Measurements from ENCODE around the gene APC2.
A peak's percentile ranks its signal among the peaks of the same experiment; 100 is the strongest.
"Not testable (repeated sequence)": the region's sequence is repeated elsewhere in the genome, so short reads cannot be mapped to it uniquely, and the experiment has no call there.

APC2 gene

DNA sequence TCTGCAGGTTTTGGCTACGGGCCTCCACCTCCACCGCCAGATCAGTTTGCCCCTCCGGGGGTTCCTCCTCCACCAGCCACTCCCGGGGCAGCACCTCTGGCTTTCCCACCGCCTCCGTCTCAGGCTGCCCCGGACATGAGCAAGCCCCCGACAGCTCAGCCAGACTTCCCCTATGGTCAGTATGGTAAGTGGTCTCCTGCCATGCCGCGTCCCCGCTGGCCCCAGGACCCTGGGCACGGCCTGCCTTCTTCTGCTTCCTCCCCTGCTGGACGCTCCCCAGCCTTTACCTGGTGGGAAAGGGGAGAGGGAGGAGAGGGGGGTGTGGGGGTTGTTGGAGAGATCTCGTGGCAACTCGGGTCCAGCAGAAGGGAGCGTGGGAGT lies 17.4 kb upstream of the APC2 start:
- DNase-seq, result no peak

DNA sequence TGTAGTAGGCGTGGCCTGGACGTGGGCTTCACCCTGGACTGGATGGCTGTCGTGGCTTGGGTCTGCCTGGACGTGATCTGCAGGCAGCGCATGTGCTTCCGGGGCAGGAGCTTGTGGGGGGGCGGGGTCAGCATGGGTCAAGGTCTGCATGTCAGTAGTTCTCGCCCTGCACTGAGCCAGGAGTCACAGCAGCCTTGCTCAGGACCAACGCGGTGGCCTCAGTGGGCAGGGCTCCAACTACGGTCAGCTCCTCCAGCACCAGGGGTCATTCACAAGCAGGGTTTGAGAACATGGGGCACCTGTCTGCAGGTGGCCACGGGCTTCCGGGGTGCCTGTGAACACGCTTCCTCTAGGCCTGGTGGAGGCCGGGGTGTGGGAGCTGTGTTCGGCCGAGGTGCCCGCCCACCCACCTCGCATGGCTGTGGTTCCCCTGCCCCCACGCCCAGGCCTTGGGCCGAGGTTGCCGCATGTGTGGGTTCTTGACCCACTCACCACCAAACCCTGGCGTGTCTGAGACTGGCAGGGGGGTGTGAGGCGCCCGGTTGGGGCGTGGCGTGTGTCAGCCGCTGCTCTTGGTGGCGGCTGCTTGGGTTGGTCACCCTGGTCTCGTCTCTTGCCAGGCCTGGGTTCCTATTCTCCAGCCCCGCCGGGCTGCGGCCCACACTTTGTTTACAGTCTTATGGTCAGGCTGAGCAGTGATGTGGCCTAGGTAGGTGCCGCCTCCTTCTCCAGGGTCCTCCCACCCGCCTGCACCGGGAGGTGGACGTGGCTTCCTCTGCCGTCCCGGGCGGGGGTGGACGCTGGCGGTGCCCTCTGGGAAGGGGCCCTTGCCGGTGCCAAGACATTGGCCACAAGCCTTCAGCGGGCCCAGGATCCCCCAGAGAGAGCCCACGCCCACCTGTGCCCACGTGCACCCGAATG lies 16.5 kb upstream of the APC2 start:
- DNase-seq, result no peak

DNA sequence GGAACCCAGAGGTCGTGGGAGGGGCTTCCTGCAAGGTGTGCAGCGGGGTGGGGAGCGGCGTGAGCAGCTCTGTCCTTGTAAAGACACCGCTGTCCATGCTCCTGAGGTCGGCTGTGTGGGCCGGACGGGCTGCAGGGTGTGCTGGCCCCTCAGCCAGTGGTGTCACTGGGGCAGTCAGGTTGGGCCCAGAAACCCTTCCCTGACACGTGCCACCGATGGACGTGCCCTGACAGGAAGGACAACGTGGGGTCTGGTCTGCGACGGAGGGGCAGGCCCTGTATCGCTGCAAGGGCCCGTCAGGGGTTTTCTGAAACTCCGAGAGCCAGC lies 15.9 kb upstream of the APC2 start:
- DNase-seq, result no peak

DNA sequence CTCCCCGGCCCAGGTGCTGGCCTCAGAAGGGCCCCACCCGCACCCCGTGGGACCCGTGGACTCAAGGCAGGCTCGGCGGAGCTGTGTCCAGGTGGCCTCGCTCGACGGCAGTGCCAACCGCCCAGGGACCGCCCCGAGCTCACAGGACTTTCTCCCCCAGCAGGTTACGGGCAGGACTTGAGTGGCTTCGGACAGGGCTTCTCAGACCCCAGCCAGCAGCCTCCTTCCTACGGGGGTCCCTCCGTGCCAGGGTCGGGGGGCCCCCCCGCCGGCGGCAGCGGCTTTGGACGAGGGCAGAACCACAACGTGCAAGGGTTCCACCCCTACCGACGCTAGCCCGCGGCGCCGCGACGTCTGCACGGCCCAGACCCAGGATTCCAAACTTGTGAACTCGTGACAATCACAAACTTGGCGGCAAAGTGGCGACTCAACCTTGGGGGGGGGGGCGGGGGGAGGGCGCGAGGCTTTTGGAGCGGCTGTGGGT lies 15.3 kb upstream of the APC2 start:
- DNase-seq, result no peak

DNA sequence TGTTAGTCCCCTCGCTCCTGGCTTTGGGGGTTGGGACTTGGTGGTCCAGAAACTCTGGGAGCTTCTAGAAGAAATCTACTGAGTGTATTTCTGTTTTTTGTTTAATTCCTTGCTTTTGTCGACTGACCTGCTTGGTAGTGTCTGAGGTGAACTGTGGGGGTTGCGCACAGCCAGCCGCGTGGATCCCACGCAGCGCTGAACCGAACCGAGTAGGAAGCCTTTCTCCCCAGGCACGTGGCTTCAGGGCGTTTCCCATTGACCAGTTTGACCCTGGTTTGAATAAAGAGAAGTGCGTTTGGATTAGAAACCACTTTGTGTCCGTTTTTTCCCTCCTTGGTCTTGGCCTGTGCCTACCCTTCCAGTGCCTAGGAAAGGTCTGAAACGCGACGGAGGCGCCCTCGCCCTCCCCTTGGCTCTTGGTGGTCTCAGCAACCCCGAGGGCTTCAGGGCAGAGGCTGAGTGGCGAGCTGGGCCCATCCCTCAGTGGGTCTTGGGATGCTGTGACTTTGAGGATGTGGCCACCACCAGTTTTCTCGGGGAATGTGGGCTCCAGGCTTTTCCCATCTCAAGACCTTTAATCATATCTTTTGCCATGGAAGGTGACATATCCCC lies 14.4 kb upstream of the APC2 start:
- DNase-seq, result no peak

DNA sequence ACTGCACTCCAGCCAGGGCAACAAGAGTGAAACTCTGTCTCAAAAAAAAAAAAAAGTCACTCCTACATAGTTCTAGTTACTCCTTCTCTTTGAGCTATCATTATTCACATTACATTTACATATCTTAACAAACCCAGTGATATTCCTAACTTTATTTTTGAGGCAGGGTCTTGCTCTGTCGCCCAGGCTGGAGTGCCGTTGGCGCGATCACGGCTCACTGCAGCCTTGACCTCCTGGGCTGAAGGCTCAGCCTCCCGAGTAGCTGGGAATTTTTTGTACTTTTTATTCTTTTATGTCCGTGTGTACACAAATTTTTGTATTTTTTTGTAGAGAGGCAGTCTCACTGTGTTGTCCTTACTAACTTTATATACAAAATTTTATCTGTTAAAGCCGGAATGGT lies 12.3 kb upstream of the APC2 start:
- no peak for DNase-seq

DNA sequence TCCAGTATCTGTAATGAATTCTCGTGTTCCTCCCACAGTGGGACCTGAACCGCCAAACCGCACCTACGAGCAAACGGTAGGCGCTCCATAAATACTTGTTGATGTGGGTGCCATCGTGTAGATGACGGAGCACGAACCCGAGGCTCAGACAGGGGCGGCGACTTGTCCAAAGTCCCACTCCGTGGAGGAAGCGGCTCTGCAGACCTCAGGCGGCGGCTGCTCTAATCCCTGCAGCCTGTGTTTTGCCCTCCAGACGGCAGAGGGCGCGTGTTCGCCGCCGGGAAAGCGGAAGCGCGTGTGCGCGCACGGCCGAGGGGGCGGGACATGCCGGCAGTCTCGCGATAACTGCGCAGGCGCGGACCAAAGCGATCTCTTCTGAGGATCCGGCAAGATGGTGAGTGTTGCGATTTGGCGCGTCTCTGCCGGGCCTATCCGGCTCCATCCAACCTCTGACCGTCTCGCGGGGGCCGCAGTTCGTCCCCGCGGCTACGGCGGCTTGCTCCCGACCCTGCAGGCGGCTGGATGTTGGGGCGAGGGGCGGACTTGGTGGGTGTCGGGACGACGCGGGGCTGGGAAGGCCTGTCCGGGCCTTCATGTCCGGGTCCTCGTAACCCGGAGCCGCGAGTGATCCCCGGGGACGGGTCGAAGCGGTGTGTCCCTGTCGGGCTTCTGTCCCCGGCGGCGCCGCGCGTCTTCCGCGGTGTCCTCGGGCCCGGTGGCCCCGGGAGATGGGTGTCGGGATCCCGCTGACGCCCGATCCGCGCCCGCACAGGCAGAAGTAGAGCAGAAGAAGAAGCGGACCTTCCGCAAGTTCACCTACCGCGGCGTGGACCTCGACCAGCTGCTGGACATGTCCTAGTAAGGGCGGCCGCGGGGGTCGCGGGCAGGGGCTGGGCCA lies 11.6 kb upstream of the APC2 start, which contains the start of gene RPS15:
RPS15 (plus strand) TSS at position 362 of the 898 bp plus-strand sequence; CDS start at position 392, 30 bp downstream.
- DNase-seq, result peak; percentile 47

DNA sequence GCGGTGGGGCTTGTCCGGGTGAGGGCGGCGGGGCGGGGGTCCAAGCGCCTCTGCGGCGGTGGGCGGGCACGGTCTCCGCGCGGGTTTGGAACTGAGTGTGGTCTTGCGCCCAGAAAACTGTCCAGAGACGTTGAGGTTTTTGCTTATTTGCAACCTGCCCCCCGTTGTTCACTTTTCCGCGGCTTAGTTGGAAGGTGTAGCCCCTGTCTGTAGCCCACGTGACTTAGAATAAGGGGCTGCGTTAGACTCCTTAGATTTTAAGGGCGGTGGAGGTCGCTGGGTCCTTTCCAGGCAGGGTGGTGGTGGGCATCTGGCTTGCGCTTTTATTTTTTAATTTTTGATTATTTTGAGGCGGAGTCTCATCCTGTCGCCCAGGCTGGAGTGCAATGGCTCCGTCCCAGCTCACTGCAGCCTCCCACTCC lies 11.0 kb upstream of the APC2 start:
- DNase-seq, result no peak

DNA sequence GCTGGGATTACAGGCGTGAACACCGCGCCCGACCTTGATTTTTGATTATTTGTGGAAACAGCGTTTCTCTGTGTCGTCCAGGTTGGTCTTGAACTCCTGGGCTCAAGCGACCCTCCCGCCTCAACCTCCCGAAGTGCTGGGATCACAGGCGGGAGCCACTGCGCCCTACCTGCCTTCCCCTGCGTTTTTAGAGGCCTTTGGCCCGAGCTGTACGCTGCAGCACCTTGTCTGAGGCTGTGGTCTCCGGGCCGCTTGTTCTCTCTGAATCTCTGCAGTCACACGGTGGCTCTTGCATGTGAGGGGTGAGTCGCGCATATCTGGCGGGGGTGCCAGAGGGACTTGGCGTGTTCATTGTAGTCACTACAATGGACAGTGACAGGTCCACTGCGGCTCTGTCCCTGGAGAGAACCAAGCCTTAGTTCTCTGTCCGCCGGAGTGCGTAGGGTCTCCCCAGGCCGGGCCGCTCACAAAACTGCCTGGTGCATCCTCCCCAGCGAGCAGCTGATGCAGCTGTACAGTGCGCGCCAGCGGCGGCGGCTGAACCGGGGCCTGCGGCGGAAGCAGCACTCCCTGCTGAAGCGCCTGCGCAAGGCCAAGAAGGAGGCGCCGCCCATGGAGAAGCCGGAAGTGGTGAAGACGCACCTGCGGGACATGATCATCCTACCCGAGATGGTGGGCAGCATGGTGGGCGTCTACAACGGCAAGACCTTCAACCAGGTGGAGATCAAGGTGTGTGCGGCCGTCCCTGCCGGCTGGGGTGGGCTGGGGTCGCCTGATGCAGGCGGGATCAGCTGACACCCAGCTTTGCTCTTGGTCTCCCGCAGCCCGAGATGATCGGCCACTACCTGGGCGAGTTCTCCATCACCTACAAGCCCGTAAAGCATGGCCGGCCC lies 10.2 kb upstream of the APC2 start:
- DNase-seq, result not testable (repeated sequence)

DNA sequence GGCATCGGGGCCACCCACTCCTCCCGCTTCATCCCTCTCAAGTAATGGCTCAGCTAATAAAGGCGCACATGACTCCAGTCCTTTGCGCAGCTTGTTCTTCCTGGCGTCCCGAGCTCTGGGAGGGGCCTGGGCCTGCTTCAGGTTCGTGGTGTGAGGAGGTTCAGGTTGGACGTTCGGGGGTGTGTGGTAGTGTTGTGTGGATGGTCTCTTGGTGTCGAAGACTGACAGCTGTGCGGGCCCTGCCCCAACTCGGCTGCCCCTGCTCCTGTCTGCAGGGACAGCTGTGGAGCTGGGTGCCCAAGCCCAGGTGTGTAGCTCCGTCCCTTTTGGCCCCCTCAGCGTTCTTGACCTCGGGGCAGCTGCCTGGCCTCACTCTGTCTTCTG lies 9.5 kb upstream of the APC2 start:
- no peak for DNase-seq

DNA sequence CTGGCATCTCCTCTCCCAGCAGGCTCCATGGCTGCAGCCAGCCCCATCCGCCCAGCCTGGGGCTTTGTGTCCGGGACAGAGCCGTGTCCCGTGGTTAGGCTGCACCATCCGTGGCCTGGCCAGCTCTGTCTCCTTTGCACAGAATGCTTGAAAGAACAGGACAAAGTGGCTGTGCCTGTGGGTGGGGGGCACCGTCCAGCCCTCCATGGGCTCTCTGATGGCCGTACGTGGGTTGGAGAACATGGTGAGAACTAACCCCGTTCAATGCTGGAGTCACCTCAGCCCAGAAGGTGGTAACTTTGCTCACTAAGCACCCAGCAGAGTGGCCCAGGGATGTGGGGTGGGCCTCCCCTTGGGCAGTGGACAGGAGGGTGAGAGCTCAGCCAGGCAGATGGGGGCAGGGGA lies 8.9 kb upstream of the APC2 start:
- no peak for DNase-seq

DNA sequence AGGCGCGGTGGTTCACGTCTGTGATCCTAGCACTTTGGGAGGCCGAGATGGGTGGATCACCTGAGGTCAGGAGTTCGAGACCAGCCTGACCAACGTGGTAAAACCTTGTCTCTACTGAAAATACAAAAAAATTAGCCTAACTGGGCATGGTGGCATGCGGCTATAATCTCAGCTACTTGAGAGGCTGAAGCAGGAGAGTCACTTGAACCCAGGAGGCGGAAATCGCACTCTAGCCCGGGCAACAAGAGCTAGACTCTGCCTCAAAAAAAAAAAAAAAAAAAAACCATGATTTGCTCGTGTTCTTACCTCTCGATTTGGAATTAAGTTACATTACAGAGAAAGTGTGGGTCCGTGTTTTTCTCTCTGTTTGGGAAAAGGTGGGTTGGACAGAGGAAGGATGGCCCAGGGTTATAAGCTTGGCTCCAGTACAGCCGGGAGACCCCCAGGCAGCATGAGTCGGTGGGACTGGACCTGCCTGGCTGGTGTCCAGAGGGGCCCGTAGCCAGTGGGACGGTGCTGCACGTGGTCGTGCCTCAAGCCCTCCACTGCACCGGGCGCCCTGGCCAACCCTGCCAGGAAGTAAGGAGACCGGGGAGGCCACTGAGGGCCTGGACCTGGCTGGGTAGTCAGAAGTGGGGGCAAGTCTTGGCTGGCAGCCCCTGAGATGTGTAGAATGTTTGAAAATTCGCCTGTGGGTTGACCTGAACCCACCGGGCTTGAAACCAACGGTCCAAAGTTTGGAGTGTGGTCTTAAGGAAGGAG lies 8.1 kb upstream of the APC2 start:
- DNase-seq, result no peak

DNA sequence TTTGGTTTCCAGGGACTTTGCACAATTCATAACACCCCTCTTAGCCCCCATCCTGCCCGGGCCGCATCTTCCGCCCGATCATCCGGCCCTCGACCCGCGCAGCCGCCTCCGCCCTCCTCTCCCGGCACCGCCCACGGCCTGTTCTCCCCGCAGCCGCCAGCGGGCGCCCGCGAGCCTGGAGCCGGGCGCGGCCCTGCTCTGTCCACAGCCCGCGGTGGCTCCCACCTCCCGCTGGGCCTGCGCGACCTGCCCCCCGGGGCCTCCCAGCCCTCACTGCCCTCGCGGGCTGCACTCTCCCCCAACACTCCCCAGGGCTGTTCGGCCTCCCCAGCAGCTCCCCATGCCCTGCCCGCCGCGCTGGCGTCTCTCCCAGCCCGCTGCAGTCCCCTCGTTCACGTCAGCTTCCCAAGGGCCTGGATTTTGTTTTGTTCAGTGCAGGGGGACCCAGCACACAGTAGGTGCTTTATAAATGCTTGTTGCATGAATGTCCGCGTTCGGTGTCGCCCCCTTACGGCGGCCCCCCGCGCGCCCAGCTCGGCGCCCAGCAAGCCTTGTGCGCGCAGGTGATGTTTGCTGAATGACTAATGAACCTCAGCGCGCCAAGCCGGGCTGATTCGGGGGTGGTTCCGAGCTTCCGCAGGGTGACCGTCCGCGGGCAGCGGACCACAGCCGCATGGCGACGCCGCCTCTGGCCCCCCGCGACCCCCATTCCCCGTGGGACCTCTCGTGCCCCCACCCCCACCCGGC lies 4.6 kb upstream of the APC2 start:
- DNase-seq, result peak; percentile 5

DNA sequence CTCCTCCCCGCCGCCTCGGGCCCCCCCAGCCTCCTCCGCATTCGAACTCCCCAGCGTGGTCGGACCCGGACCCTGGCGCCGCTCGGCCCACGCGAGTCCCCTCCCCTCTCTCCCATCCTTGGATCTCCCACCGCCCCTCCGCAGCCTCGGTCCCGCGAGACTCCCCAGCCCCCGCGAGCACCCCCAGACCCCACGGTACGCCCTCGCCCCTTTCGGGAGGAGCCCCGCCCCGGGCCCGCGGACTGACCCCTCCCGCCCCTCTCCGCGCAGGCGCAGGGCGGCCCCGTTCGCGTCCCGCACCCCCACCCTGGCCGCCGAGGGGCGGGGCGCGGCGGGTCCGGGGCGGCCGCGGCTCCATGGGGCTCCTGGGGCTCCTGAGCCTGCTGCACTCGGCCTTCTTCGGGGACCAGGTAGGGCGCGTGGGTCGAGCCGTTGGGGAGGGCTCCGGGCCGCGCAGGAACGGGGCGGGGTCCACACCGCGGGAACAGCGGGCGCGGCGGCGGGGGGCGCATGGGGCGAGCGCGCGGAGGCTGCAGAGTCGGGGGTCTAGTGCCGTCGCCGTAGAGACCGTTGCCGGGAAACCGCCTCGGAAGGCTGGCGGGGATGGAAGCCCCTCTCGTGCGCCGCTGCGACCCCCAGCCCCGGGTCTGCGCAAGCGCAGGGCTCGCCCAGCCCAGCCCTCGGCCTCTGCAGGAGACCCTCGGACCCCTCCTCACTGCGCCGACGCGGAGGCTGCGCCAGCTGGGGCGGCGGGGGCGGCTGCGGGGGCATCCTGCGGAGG lies 3.8 kb upstream of the APC2 start:
- no peak for DNase-seq

DNA sequence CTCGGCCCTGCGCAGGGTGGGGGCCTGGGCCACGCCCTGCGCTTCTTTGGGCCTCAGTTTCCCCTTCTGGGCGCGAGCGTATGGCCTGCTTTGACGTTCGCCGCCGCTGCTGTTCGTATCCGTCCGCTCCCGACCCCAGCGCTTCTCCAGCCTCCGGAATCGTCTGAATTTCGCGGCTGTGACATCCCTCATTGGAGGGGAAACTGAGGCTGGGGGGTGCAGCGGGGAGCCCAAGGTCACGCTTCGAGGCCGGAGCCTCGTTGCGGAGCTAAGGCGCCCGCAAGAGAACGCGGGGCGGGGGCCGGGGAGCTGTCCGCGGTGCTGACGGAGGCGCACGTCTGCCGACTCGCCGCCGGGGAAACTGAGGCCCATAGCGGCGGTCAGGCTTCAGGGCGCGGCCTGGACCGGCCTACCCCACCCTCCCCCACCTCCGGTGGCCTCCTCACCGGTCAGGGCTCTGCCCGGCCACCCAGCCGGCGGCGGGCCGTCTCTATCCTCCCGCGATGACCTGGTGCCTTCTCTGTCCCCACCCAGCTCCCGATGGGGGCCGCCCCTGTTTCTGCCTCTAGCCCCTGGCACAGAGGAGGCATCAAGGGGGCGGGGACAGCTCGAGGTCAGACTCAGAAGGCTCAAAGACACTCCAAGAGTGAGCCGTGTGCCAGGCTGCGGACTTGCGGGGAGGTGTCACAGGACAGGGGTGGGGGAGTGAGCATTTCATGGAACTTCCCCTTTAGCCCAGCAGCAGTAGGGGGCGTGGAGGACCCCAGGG lies 3.0 kb upstream of the APC2 start:
- DNase-seq, result no peak

DNA sequence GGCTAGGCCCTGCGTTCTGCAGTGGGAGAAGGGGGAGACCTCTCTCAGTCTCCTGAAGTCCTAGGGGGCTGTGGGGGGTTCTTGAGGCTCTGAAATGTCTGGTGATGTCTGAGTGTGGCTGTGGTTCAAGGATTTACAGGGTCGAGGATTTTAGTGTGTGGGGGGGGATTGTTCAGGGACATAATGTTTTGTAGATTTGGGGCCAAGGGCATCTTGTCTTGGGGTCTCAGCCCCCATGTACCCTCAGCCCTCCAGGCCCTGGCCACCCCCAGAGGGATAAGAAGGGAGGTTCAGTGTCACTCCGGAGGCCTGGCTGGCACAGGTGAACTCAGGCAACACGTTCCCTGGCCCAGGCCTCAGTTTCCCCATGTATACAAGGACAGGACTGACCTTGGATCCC lies 2.4 kb upstream of the APC2 start:
- DNase-seq, result no peak

DNA sequence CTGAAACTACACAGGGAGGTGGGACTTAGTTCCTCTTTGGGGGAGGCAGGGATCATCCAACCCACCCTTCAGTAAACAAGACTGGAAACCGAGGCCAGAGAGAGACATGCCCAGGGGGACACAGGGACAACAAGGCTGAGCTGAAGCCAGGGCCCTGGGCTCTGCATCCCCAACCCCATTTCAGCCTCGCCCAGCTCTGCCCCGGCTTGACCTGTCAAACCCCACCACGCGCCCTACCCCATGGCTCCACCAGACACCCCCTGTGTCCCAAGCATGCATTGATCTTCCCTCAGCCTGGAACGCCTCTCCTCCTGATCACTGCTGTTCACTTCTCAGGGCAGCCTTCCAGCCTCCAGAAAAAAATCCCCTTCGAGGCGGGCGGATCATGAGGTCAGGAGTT lies 2.0 kb upstream of the APC2 start:
- no peak for DNase-seq

DNA sequence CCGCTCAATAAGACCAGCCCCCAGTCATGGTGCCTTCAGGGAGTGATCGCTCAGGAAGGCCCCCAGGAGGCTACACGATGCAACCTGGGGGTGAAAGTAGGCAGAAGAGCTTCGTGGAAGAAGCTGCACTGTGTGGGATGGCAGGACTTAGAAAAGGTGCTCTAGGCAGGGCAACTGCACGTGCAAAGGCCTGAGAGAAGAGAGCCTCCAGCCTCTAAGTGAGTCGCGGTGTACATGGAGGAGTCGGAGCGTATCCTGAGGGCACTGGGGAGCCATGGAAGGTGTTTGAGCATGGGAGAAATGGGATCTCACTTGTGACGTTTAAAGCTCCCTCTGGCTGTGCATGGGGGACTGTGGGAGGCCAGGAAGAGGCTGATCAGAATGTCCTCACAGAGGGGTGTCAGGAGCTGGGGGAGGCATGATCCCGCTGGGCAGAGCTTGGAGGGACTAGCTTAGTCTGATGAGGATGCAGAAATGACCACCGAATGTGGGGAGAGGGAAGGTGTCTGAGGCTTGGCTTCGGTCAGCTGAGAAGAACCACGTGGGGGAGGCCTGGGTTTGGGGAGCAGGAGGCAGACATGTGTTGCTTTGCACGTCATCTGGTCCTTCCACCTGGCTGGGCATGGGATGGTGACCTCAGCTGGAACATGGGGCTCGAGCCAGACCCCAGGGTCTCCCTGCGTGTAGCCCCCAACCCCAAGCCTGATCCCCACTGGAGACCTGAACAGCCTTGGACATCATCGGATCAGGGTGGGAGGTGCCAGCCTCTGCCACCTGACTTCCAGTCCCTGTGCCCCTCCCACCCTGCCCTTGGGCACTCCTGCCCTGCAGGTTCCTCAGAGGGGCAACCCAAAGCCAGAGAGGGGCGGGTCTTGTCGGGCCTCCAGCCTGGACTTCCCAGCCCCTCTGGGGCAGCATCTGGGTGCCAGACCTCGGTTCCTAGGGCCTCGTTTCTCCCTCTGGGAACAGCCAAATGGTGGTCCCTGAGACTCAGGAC lies 1.1 kb downstream of the APC2 start:
- no peak for DNase-seq
